ENCODE data around the gene C2orf92.

DNA sequence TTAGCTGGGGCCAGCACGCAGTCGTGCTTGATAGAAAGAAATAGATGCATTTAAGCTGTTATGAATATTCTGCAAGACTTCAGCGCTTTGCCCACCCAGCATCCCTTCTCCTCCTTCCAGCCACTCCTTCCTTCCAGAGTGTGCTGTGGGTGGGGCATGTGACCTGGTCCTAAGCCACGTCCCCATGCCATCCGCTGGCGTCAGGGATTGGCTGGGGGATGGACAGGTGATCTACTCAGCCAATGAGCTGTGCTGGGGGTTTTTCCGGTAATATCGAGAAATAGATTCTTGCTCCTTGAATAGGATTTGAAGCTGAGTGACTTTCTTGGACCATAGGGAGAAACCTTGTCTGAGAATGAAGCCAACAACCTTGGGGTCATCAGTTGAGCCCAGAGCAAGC lies 39.1 kb downstream of the C2orf92 start:
- no peak for TF ChIP-seq ZNF660 (tag by site-specific recombination; IDR thresholded peaks at IDR 0.05)
- no peak for TF ChIP-seq ZNF16 (tag by site-specific recombination; IDR thresholded peaks at IDR 0.05; ENCODE audit: low read depth)
- no peak for TF ChIP-seq ZXDB (tag by site-specific recombination; IDR thresholded peaks at IDR 0.05)
- TF ChIP-seq ZNF707 (tag by site-specific recombination; IDR thresholded peaks at IDR 0.05), result no peak
- TF ChIP-seq, protein P1, sequence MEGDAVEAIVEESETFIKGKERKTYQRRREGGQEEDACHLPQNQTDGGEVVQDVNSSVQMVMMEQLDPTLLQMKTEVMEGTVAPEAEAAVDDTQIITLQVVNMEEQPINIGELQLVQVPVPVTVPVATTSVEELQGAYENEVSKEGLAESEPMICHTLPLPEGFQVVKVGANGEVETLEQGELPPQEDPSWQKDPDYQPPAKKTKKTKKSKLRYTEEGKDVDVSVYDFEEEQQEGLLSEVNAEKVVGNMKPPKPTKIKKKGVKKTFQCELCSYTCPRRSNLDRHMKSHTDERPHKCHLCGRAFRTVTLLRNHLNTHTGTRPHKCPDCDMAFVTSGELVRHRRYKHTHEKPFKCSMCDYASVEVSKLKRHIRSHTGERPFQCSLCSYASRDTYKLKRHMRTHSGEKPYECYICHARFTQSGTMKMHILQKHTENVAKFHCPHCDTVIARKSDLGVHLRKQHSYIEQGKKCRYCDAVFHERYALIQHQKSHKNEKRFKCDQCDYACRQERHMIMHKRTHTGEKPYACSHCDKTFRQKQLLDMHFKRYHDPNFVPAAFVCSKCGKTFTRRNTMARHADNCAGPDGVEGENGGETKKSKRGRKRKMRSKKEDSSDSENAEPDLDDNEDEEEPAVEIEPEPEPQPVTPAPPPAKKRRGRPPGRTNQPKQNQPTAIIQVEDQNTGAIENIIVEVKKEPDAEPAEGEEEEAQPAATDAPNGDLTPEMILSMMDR (tag by site-specific recombination; IDR thresholded peaks at IDR 0.05), result no peak
- no peak for TF ChIP-seq PRDM10 (tag by site-specific recombination; IDR thresholded peaks at IDR 0.05)
- TF ChIP-seq ZNF510 (tag by site-specific recombination; IDR thresholded peaks at IDR 0.05; ENCODE audit: insufficient replicate concordance), result no peak
- no peak for TF ChIP-seq ZNF394 (tag by site-specific recombination; IDR thresholded peaks at IDR 0.05; ENCODE audit: borderline replicate concordance)
- no peak for TF ChIP-seq ZFP69B (tag by site-specific recombination; IDR thresholded peaks at IDR 0.05)
